AG04450 (cell line): ENCODE data around the gene ABO. TPM values are rescaled to one million over a fixed set of nuclear protein-coding genes. Genes with fewer than 3 reads are reported as not detected.

ENCODE experiments used
- CTCF ChIA-PET: fragments of 300-600, 350-600 bp; formaldehyde crosslinking; extraction: SDS; loops from one replicate; lab custom pipeline; 2022; ENCODE audit warnings: antibody characterized with exemption, inconsistent platforms; lab: Charles Lee
- POLR2A ChIA-PET: fragments of 350-600 bp; formaldehyde crosslinking; extraction: SDS; loops from one replicate; lab custom pipeline; 2021; ENCODE audit warnings: antibody characterized with exemption, inconsistent platforms; lab: Yijun Ruan, JAX
- DNase-seq: peaks from one replicate; pipeline ENCODE4 v3.0.0-alpha.2; 2011; ENCODE audit warnings: low read depth, low spot score
- H3K27ac ChIP-seq: one replicate; pipeline ENCODE4 v1.5.1; 2012; ENCODE audit warnings: low read depth, low read length, control low read depth
- H3K27me3 ChIP-seq: one replicate; pipeline ENCODE4 v1.6.0; 2012; ENCODE audit warnings: low read length; ENCODE audit not compliant: control insufficient read depth, insufficient read depth
- H3K4me3 ChIP-seq: 2 replicates; pipeline ENCODE4 v1.5.1; 2011; ENCODE audit warnings: mild to moderate bottlenecking, low read depth, low read length, control low read depth
- H3K9me3 ChIP-seq: 2 replicates; pipeline ENCODE4 v1.5.1; 2012; ENCODE audit warnings: low read length; ENCODE audit not compliant: control insufficient read depth, insufficient read depth
- CTCF ChIP-seq: IDR thresholded peaks from 2 replicates; pipeline ENCODE4 v1.5.1; 2011; ENCODE audit warnings: low read depth, low read length, control low read depth, inconsistent platforms
- polyA plus RNA-seq: library from polyadenylated mRNA; depleted of rRNA; stranded (reverse); fragments of >200 nt; gene quantifications from 2 replicates; pipeline ENCODE4 v1.2.3, GENCODE V29; 2011

The ABO gene
- polyA plus RNA-seq, 1 experiment = not detected

- Histone ChIP-seq H3K9me3 (no peaks in the 10 kb centered on the region; the same call in 1 of the 2 replicates), H3K4me3 (no peak overlapping the region), H3K27me3 (peaks cover 10% of the 10 kb centered on the region), H3K27ac (no peak overlapping the region)
- POLR2A ChIA-PET = no interaction called here
- DNase-seq = no peak
- CTCF ChIA-PET = no interaction called here
- TF ChIP-seq CTCF = no peak
Observed at GRCh38 chr9:133307301-133307700, 32.3 kb upstream of the ABO start.

- no peak for DNase-seq
- no peak for TF ChIP-seq CTCF
- Histone ChIP-seq H3K9me3 (no peaks in the 10 kb centered on the region; the same call in 1 of the 2 replicates), H3K4me3 (no peak overlapping the region), H3K27ac (no peak overlapping the region), H3K27me3 (peaks cover 10% of the 10 kb centered on the region)
- CTCF ChIA-PET = no interaction called here
- POLR2A ChIA-PET = no interaction called here
Observed at GRCh38 chr9:133306242-133307204, 31.5 kb upstream of the ABO start.

GRCh38 chr9:133305731-133306130 is 30.7 kb upstream of the ABO start:
- ChIA-PET POLR2A (no interaction called here), CTCF (no interaction called here)
- no peak overlapping the region for H3K27ac ChIP-seq
- no peak for DNase-seq
- H3K4me3 ChIP-seq = no peak overlapping the region
- H3K27me3 ChIP-seq = peaks cover 12% of the 10 kb centered on the region
- no peak for TF ChIP-seq CTCF
- H3K9me3 ChIP-seq = no peaks in the 10 kb centered on the region; the same call in 1 of the 2 replicates

GRCh38 chr9:133304477-133305377 is 29.7 kb upstream of the ABO start:
- POLR2A ChIA-PET = no interaction called here
- Histone ChIP-seq H3K9me3 (no peaks in the 10 kb centered on the region; the same call in 1 of the 2 replicates), H3K27ac (no peak overlapping the region), H3K27me3 (peaks cover 13% of the 10 kb centered on the region), H3K4me3 (no peak overlapping the region)
- TF ChIP-seq CTCF = no peak
- DNase-seq = no peak
- CTCF ChIA-PET = no interaction called here

- H3K9me3 ChIP-seq = no peaks in the 10 kb centered on the region; the same call in 1 of the 2 replicates
- no peak overlapping the region for H3K27ac ChIP-seq
- POLR2A ChIA-PET = no interaction called here
- no peak for TF ChIP-seq CTCF
- DNase-seq = no peak
- CTCF ChIA-PET = no interaction called here
- H3K4me3 ChIP-seq = no peak overlapping the region
- peaks cover 15% of the 10 kb centered on the region for H3K27me3 ChIP-seq
Observed at GRCh38 chr9:133304158-133304470, 29.1 kb upstream of the ABO start.
